Natural killer cell (primary cell): ENCODE data around the gene HSPB6. TPM values are rescaled to one million over a fixed set of nuclear protein-coding genes. Genes with fewer than 3 reads are reported as not detected.

ENCODE experiments used
- ATAC-seq, 3 donors: fragments of 150-1000 bp in 2 of 3; fragments of 200-7000 bp in 1 of 3; cut with Tn5 transposase; 1 replicate in 1 of 3; 2 replicates in 2 of 3; pipeline ENCODE4 v1.10.0; 2021; ENCODE audit warnings: mild to moderate bottlenecking in 2 of 3, moderate library complexity in 2 of 3
- DNase-seq, 2 donors: peaks; one replicate each; pipeline versions ENCODE4 v3.0.0 to v3.0.0-alpha.2; 2013 to 2021; ENCODE audit warnings: mixed read lengths in 1 of 2
- H3K27ac ChIP-seq: one replicate; pipeline ENCODE4 v1.5.1; 2013; ENCODE audit warnings: mild to moderate bottlenecking, low read length
- H3K27me3 ChIP-seq: one replicate; pipeline ENCODE4 v1.6.1; 2013; ENCODE audit warnings: low read length; ENCODE audit not compliant: control insufficient read depth, insufficient read depth
- H3K36me3 ChIP-seq: one replicate; pipeline ENCODE4 v1.6.1; 2013; ENCODE audit warnings: low read length; ENCODE audit not compliant: control insufficient read depth, insufficient read depth
- H3K4me1 ChIP-seq: one replicate; pipeline ENCODE4 v1.6.1; 2013; ENCODE audit warnings: low read length; ENCODE audit not compliant: control insufficient read depth, insufficient read depth
- H3K4me3 ChIP-seq: one replicate; pipeline ENCODE4 v1.5.1; 2013; ENCODE audit warnings: low read length
- H3K9me3 ChIP-seq: one replicate; pipeline ENCODE4 v1.6.1; 2013; ENCODE audit warnings: low read length; ENCODE audit not compliant: control insufficient read depth, insufficient read depth
- H3K27ac Mint-ChIP-seq, 2 donors: one replicate each; pipeline ENCODE4 v1.8.0; 2022; ENCODE audit warnings: mild to moderate bottlenecking in 2 of 2, mixed read lengths in 2 of 2, moderate library complexity in 1 of 2
- H3K27me3 Mint-ChIP-seq, 2 donors: one replicate each; pipeline ENCODE4 v1.8.0; 2022; ENCODE audit warnings: low read depth in 2 of 2, mixed read lengths in 2 of 2
- H3K36me3 Mint-ChIP-seq: one replicate; pipeline ENCODE4 v1.8.0; 2022; ENCODE audit warnings: mixed read lengths
- H3K4me1 Mint-ChIP-seq, 2 donors: one replicate each; pipeline ENCODE4 v1.8.0; 2022; ENCODE audit warnings: mixed read lengths in 2 of 2
- H3K4me3 Mint-ChIP-seq: one replicate; pipeline ENCODE4 v1.8.0; 2022; ENCODE audit warnings: mild to moderate bottlenecking, moderate library complexity, mixed read lengths
- H3K9me3 Mint-ChIP-seq, 2 donors: one replicate each; pipeline ENCODE4 v1.8.0; 2022; ENCODE audit warnings: mixed read lengths in 2 of 2
- WGBS: methylation state at CpG from one replicate; pipeline ENCODE4 v1.1.7; 2013; ENCODE audit warnings: missing lambda C conversion rate; ENCODE audit not compliant: insufficient coverage; 5-methylcytosine and 5-hydroxymethylcytosine counted together
- intact Hi-C: fragments of 100-400 bp; cut with micrococcal nuclease; formaldehyde crosslinking; loops from one replicate; pipeline ENCODE4 v1.14.2; 2022
- total RNA-seq, 4 donors: library from RNA; stranded (reverse); fragments of 120-200 nt in 1 of 4; gene quantifications; one replicate each; pipeline versions ENCODE4 v1.2.3 to v1.2.4, GENCODE V29; 2013 to 2022
- TF ChIP-seq, protein P1 (sequence below): fragments of 200-600 bp; IDR thresholded peaks from one replicate; pipeline ENCODE4 v1.8.0; 2022; ENCODE audit warnings: antibody characterized with exemption

Gene HSPB6
- total RNA-seq, 3 donors from 2014 or later (not counting 1 experiment from before 2014, with no cell fraction given), result not detected

DNA sequence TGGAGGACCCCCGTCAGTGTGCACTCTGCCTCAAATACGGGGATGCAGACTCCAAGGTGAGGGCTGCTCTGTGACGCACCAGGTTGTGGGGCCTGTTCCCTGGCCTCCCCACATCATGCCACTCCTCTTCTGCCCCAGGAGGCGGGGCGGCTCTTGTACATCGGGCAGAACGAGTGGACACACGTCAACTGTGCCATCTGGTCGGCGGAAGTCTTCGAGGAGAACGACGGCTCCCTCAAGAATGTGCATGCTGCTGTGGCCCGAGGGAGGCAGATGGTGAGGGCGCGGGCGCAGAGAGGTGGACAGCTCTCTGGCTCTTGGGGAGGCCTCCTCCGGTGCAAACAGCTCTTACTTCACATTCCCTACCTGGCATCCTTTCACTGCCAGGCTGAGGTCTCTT is 27.8 kb downstream of the HSPB6 start:
- no peak for DNase-seq
- intact Hi-C loops, result no loop called here
- H3K4me3 Mint-ChIP-seq, result no peak overlapping the region

DNA sequence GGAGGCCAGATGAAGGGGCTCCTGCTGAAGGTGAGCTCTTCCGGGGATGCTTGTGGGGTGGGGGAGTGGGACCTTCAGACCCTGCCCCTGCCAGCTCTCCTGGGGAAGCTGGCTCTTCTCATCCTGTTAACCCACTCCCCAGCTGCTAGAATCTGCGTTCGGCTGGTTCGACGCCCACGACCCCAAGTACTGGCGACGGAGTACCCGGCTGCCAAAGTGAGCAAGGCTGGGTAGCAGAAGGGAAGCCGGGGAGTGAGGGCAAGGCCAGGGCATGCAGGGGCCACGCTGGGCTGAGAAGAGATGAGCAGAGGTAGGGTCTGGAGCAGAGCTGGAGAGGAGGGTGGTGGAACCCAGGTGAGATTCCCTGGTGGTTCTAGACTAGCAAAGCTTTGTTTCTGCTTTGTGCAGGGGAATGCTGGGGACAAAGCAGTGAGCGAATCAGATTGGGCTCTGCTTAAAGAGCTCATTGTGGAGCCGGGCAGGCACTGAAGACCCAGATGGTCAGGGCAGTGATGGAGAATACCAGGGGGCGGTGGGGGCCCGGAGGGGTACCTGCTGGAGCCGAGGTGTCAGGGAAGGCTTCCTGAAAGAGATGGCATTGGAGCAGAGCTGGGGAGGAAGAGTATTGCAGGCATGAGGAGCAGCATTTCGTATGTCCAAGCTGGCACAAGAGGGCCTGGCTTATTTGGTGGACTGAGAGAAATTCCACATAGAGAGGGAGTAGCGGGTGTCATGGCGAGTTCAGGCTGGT is 28.7 kb downstream of the HSPB6 start:
- Mint-ChIP-seq H3K4me3 (no peak overlapping the region), H3K9me3 (no peaks in the 10 kb centered on the region), H3K36me3 (no peaks in the 10 kb centered on the region), H3K27me3 (no peaks in the 10 kb centered on the region), H3K27ac (no peak overlapping the region), H3K4me1 (peaks cover 0 to 6% of the 10 kb centered on the region in 2 donors)
- no peaks in the 10 kb centered on the region for H3K9me3 ChIP-seq
- TF ChIP-seq, protein P1, sequence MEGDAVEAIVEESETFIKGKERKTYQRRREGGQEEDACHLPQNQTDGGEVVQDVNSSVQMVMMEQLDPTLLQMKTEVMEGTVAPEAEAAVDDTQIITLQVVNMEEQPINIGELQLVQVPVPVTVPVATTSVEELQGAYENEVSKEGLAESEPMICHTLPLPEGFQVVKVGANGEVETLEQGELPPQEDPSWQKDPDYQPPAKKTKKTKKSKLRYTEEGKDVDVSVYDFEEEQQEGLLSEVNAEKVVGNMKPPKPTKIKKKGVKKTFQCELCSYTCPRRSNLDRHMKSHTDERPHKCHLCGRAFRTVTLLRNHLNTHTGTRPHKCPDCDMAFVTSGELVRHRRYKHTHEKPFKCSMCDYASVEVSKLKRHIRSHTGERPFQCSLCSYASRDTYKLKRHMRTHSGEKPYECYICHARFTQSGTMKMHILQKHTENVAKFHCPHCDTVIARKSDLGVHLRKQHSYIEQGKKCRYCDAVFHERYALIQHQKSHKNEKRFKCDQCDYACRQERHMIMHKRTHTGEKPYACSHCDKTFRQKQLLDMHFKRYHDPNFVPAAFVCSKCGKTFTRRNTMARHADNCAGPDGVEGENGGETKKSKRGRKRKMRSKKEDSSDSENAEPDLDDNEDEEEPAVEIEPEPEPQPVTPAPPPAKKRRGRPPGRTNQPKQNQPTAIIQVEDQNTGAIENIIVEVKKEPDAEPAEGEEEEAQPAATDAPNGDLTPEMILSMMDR, result no peak
- ATAC-seq, result no peak
- peaks cover 90% of the 10 kb centered on the region for H3K36me3 ChIP-seq
- no peaks in the 10 kb centered on the region for H3K27me3 ChIP-seq
- DNase-seq, result no peak
- H3K27ac ChIP-seq, result no peak overlapping the region
- intact Hi-C loops, result no loop called here
- no peak overlapping the region for H3K4me3 ChIP-seq
- H3K4me1 ChIP-seq, result no peaks in the 10 kb centered on the region
- 97% methylated on average over 19 of the region's 19 CpGs for WGBS

More for the DNA sequence above, 27.8 kb downstream of the HSPB6 start:
- Mint-ChIP-seq H3K36me3 (no peaks in the 10 kb centered on the region), H3K27me3 (no peaks in the 10 kb centered on the region), H3K4me1 (peaks cover 3 to 10% of the 10 kb centered on the region in 2 donors), H3K27ac (no peak overlapping the region), H3K9me3 (no peaks in the 10 kb centered on the region)
- no peak overlapping the region for H3K4me3 ChIP-seq
- WGBS, result 96% methylated on average over 18 of the region's 18 CpGs
- no peak overlapping the region for H3K27ac ChIP-seq
- H3K36me3 ChIP-seq, result peaks cover 90% of the 10 kb centered on the region
- no peaks in the 10 kb centered on the region for H3K4me1 ChIP-seq
- no peaks in the 10 kb centered on the region for H3K9me3 ChIP-seq
- no peak for ATAC-seq
- TF ChIP-seq, protein P1, result no peak
- no peaks in the 10 kb centered on the region for H3K27me3 ChIP-seq

DNA sequence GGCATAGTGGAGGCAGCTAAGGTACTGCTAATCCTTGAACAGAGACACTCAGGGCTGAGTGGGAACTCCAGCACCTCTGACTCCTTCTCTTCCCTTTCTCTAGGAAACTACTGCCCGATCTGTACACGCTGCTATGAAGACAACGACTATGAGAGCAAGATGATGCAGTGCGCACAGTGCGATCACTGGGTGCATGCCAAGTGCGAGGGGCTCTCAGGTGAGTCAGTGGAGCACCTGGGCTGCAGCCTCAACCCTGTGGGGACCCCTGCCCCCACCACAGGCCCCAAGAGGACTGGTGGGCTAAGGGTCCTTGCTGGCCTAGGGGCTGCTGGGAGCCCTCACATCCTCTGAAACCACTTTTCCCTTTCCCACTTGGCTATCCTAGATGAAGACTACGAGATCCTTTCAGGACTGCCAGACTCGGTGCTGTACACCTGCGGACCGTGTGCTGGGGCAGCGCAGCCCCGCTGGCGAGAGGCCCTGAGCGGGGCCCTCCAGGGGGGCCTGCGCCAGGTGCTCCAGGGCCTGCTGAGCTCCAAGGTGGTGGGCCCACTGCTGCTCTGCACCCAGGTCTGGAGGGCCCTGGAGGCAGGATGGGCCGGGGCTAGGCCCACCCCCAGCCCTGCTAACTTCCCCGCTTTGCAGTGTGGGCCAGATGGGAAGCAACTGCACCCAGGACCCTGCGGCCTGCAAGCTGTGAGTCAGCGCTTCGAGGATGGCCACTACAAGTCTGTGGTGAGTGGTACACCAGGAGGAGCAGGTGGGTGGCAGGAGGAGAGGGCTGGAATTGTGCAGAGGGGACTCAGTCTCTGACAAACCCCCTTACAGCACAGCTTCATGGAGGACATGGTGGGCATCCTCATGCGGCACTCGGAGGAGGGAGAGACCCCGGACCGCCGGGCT is 29.5 kb downstream of the HSPB6 start:
- H3K36me3 Mint-ChIP-seq, result no peaks in the 10 kb centered on the region
- Histone ChIP-seq H3K4me1 (no peaks in the 10 kb centered on the region), H3K27ac (no peak overlapping the region), H3K4me3 (no peak overlapping the region), H3K36me3 (peaks cover 95% of the 10 kb centered on the region), H3K27me3 (no peaks in the 10 kb centered on the region), H3K9me3 (no peaks in the 10 kb centered on the region)
- intact Hi-C loops, result no loop called here
- ATAC-seq (no peak), DNase-seq (no peak)
- 96% methylated on average over 25 of the region's 25 CpGs for WGBS
- no peak overlapping the region for H3K27ac Mint-ChIP-seq
- H3K4me3 Mint-ChIP-seq, result no peak overlapping the region
- peaks cover 0 to 9% of the 10 kb centered on the region in 2 donors for H3K4me1 Mint-ChIP-seq
- H3K27me3 Mint-ChIP-seq, result no peaks in the 10 kb centered on the region
- TF ChIP-seq, protein P1, result no peak
- H3K9me3 Mint-ChIP-seq, result no peaks in the 10 kb centered on the region
